Testis (tissue), 2 donors: ENCODE data around the gene TPSB2.

Experiments
- POLR2A ChIP-seq: fragments of 450-650 bp; IDR thresholded peaks from one replicate; pipeline ENCODE4 v1.6.1; 2017; ENCODE audit warnings: antibody characterized with exemption, mild to moderate bottlenecking, moderate library complexity
- TF ChIP-seq, protein P1 (sequence below), 3 experiments: fragments of 450-650 bp in 2 of 3; fragments of 200-600 bp in 1 of 3; sonication (generic) in 1 of 3; IDR thresholded peaks; one replicate each; pipeline ENCODE4 v1.5.1; 2016 to 2019; ENCODE audit warnings: antibody characterized with exemption in 3 of 3, mild to moderate bottlenecking in 2 of 3, moderate library complexity in 1 of 3

GRCh38 chr16:1271380-1271723 is 41.4 kb upstream of the TPSB2 start:
- TF ChIP-seq, protein P1, sequence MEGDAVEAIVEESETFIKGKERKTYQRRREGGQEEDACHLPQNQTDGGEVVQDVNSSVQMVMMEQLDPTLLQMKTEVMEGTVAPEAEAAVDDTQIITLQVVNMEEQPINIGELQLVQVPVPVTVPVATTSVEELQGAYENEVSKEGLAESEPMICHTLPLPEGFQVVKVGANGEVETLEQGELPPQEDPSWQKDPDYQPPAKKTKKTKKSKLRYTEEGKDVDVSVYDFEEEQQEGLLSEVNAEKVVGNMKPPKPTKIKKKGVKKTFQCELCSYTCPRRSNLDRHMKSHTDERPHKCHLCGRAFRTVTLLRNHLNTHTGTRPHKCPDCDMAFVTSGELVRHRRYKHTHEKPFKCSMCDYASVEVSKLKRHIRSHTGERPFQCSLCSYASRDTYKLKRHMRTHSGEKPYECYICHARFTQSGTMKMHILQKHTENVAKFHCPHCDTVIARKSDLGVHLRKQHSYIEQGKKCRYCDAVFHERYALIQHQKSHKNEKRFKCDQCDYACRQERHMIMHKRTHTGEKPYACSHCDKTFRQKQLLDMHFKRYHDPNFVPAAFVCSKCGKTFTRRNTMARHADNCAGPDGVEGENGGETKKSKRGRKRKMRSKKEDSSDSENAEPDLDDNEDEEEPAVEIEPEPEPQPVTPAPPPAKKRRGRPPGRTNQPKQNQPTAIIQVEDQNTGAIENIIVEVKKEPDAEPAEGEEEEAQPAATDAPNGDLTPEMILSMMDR (IDR thresholded peaks at IDR 0.05), result no peak
- no peak for TF ChIP-seq POLR2A
